Activated CD4-positive, alpha-beta memory T cell treated with anti-CD3 and anti-CD28 coated beads, Interleukin-2, amount 10 ng/mL, durations not matched to agents 7 days and 5 days (primary cell): ENCODE measurements around the gene JAK3. TPM values are rescaled to one million over a fixed set of nuclear protein-coding genes. Genes with fewer than 3 reads are reported as not detected.
"Not testable (repeated sequence)": the region's sequence is repeated elsewhere in the genome, so short reads cannot be mapped to it uniquely, and the experiment has no call there.

Source experiments
- CTCF ChIA-PET: fragments of 350-600 bp; sonication (Branson Sonifier 250); formaldehyde crosslinking; loops from one replicate; lab custom pipeline; 2021; ENCODE audit warnings: antibody characterized with exemption, inconsistent platforms; lab: Charles Lee
- POLR2A ChIA-PET: fragments of 350-600 bp; sonication (Branson Sonifier 250); formaldehyde crosslinking; loops from one replicate; lab custom pipeline; 2021; ENCODE audit warnings: antibody characterized with exemption; lab: Charles Lee
- DNase-seq: peaks from one replicate; pipeline ENCODE4 v3.0.0-alpha.2; 2020
- H3K27ac Mint-ChIP-seq: one replicate; pipeline ENCODE4 v1.8.0; 2021; ENCODE audit warnings: mild to moderate bottlenecking, mixed read lengths
- H3K27me3 Mint-ChIP-seq: one replicate; pipeline ENCODE4 v1.8.0; 2021; ENCODE audit warnings: mixed read lengths
- H3K36me3 Mint-ChIP-seq: one replicate; pipeline ENCODE4 v1.8.0; 2021; ENCODE audit warnings: low read depth, mixed read lengths
- H3K4me1 Mint-ChIP-seq: one replicate; pipeline ENCODE4 v1.8.0; 2021; ENCODE audit warnings: mixed read lengths
- H3K4me3 Mint-ChIP-seq: one replicate; pipeline ENCODE4 v1.8.0; 2021; ENCODE audit warnings: mild to moderate bottlenecking, mixed read lengths
- H3K9me3 Mint-ChIP-seq: one replicate; pipeline ENCODE4 v1.8.0; 2021; ENCODE audit warnings: mixed read lengths
- total RNA-seq, 2 experiments: library from RNA; stranded (reverse); gene quantifications; one replicate each; pipeline ENCODE4 v1.2.3, GENCODE V29; 2021

Gene JAK3
- total RNA-seq, 2 experiments from 2014 or later: 233 to 237 TPM

- Mint-ChIP-seq H3K27me3 (peaks cover 11% of the 10 kb centered on the region), H3K4me1 (peaks cover 42% of the 10 kb centered on the region), H3K27ac (no peak overlapping the region), H3K36me3 (no peaks in the 10 kb centered on the region), H3K9me3 (no peaks in the 10 kb centered on the region), H3K4me3 (no peak overlapping the region)
- POLR2A ChIA-PET: interaction anchor here (1.6 kb wide), 1 partner anchor 19 kb away, joined by 4 read pairs; no protein-coding TSS in a partner anchor
- CTCF ChIA-PET: interaction anchor here (1.4 kb wide), 1 partner anchor 43 kb away, joined by 4 read pairs; no protein-coding TSS in a partner anchor
- DNase-seq: peak; percentile 21
Observed at GRCh38 chr19:17807731-17808316, 40.0 kb downstream of the JAK3 start.

DNA sequence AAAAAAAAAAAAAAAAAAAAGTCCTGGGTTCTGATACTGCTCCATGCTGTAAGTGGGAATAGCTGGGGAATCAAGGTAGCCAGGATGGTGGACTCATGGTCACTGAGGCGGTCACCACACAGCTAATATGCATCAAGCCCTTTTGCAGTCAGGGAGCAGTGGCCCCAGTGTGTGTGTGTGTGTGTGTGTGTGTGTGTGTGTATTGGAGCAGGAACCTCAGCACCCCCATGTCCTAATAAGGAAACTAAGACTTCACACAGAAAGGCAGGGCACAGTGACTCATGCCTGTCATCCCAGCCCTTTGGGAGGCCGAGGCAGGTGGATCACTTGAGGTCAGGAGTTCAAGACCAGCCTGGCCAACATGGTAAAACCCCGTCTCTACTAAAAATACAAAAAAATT, 40.8 kb downstream of the JAK3 start:
- no peaks in the 10 kb centered on the region for H3K36me3 Mint-ChIP-seq
- no peak overlapping the region for H3K27ac Mint-ChIP-seq
- DNase-seq: peak; percentile 35
- peaks cover 11% of the 10 kb centered on the region for H3K27me3 Mint-ChIP-seq
- CTCF ChIA-PET: interaction anchor here (0.6 to 1.0 kb wide), 2 partner anchors 15 to 25 kb away, joined by 3 to 4 read pairs; no protein-coding TSS in a partner anchor
- peaks cover 49% of the 10 kb centered on the region for H3K4me1 Mint-ChIP-seq
- no peak overlapping the region for H3K4me3 Mint-ChIP-seq
- POLR2A ChIA-PET: interaction anchor here (1.6 kb wide), 1 partner anchor 20 kb away, joined by 4 read pairs; no protein-coding TSS in a partner anchor
- H3K9me3 Mint-ChIP-seq: no peaks in the 10 kb centered on the region

GRCh38 chr19:17805427-17805826, 42.4 kb downstream of the JAK3 start:
- no peak for DNase-seq
- no peaks in the 10 kb centered on the region for H3K36me3 Mint-ChIP-seq
- no peak overlapping the region for H3K27ac Mint-ChIP-seq
- peaks cover 11% of the 10 kb centered on the region for H3K27me3 Mint-ChIP-seq
- no peaks in the 10 kb centered on the region for H3K9me3 Mint-ChIP-seq
- H3K4me3 Mint-ChIP-seq: no peak overlapping the region
- H3K4me1 Mint-ChIP-seq: peaks cover 49% of the 10 kb centered on the region
- ChIA-PET CTCF (no interaction called here), POLR2A (interaction anchor here (1.2 to 3.5 kb wide), 3 partner anchors 8 to 41 kb away, joined by 3 to 32 read pairs (median 4); partner anchors contain the start of gene JAK3)

GRCh38 chr19:17803264-17803896, 44.4 kb downstream of the JAK3 start:
- Mint-ChIP-seq H3K27me3 (peaks cover 8% of the 10 kb centered on the region), H3K4me3 (peak overlapping the region; percentile 49), H3K9me3 (no peaks in the 10 kb centered on the region), H3K27ac (peak overlapping the region; percentile 97), H3K4me1 (peaks cover 49% of the 10 kb centered on the region), H3K36me3 (no peaks in the 10 kb centered on the region)
- ChIA-PET POLR2A (interaction anchor here (0.9 to 3.5 kb wide), 18 partner anchors 9 to 198 kb away, joined by 3 to 32 read pairs (median 3); partner anchors contain the start of genes JAK3 and RPL18A), CTCF (interaction anchor here (0.6 to 2.3 kb wide), 8 partner anchors 9 to 55 kb away, joined by 3 to 16 read pairs (median 7); partner anchors contain the start of genes B3GNT3, JAK3 and RPL18A)
- DNase-seq: peak; percentile 78

DNA sequence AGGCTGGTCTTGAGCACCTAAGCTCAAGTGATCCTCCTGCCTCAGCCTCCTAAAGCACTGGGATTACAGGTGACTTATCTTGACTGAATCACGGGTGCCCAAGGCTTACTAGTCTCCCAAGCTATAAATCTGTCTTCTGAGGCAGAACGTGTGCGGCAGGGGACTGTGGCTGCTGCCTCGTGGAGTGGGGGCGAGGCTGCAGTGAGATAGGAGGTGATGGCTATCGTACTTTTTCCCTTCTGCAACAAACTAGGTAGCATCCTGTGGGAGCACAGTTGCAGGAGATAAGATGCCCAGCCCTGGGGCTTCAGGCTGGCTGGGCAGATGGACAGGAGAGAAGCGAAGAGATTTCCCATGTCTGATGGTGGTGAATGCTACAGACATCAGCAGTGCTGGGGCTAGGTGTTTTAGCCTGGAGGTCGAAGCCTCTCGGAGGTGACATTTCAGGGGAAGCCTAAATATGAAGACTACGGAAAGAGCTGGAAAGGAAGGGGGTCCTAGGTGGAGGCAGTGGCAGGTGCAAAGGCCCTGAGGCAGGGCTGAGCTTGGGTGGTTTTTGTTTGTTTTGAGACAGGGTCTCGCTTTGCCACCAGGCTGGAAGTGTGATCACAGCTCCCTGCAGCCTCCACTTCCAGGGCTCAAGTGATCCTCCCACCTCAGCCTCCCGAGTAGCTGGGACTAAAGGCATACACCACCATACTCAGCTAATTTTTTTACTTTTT, 45.5 kb downstream of the JAK3 start:
- ChIA-PET POLR2A (interaction anchor here (1.0 to 3.5 kb wide), 11 partner anchors 11 to 199 kb away, joined by 3 to 32 read pairs (median 4); partner anchors contain the start of genes FCHO1, JAK3 and RPL18A), CTCF (interaction anchor here (1.1 to 2.3 kb wide), 6 partner anchors 11 to 130 kb away, joined by 3 to 16 read pairs (median 8); partner anchors contain the start of genes CCDC124, JAK3 and RPL18A)
- Mint-ChIP-seq H3K4me3 (no peak overlapping the region), H3K36me3 (no peaks in the 10 kb centered on the region), H3K27ac (peak overlapping the region; percentile 68), H3K27me3 (peaks cover 3% of the 10 kb centered on the region), H3K4me1 (peaks cover 51% of the 10 kb centered on the region), H3K9me3 (no peaks in the 10 kb centered on the region)
- no peak for DNase-seq

GRCh38 chr19:17798599-17798998, 49.2 kb downstream of the JAK3 start:
- H3K9me3 Mint-ChIP-seq, H3K4me3 Mint-ChIP-seq, DNase-seq, H3K27ac Mint-ChIP-seq, H3K36me3 Mint-ChIP-seq: not testable (repeated sequence)
- POLR2A ChIA-PET: interaction anchor here (1.5 kb wide), 1 partner anchor 61 kb away, joined by 3 read pairs; no protein-coding TSS in a partner anchor
- H3K4me1 Mint-ChIP-seq: peaks cover 51% of the 10 kb centered on the region
- peaks cover 19% of the 10 kb centered on the region for H3K27me3 Mint-ChIP-seq
- CTCF ChIA-PET: interaction anchor here (0.9 kb wide), 1 partner anchor 333 kb away, joined by 3 read pairs; no protein-coding TSS in a partner anchor

- H3K4me1 Mint-ChIP-seq: peaks cover 46% of the 10 kb centered on the region
- DNase-seq: peak; percentile 36
- ChIA-PET CTCF (interaction anchor here (1.2 kb wide), 2 partner anchors 13 to 15 kb away, joined by 3 to 5 read pairs; no protein-coding TSS in a partner anchor), POLR2A (no interaction called here)
- H3K4me3 Mint-ChIP-seq: no peak overlapping the region
- no peak overlapping the region for H3K27ac Mint-ChIP-seq
- peaks cover 20% of the 10 kb centered on the region for H3K27me3 Mint-ChIP-seq
- no peaks in the 10 kb centered on the region for H3K36me3 Mint-ChIP-seq
- no peaks in the 10 kb centered on the region for H3K9me3 Mint-ChIP-seq
Observed at GRCh38 chr19:17797424-17798201, 50.2 kb downstream of the JAK3 start.

DNA sequence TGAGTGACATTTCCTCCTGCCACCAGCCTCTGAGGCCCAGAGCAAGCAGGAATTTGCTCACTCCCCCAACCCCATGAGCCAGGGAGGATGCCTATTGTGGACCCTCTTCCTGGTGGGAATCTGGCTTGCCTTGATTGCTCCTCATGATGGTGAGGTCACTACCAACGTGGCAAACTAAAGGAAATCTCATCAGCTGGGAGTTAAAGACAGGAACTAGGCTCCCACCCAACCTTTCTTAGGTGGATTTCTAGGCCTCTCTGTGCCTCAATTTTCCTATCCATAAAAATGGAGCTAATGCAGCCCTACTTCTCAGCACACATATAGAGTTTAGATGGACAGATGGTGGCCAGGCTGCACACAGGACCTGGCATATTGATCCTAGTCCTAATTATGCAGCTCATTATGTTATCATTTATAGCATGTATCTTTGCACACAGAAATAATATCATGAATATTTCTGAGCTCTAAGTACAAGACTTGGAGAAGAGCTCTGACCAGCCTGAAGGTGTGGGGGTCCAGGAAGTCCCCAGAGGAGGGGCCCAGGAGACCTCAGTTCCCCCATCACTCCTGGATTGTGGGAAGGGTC, 50.9 kb downstream of the JAK3 start:
- DNase-seq: no peak
- Mint-ChIP-seq H3K27ac (no peak overlapping the region), H3K27me3 (peaks cover 20% of the 10 kb centered on the region), H3K9me3 (no peaks in the 10 kb centered on the region), H3K4me1 (peaks cover 42% of the 10 kb centered on the region), H3K36me3 (no peaks in the 10 kb centered on the region), H3K4me3 (no peak overlapping the region)
- CTCF ChIA-PET: interaction anchor here (1.2 kb wide), 2 partner anchors 13 to 14 kb away, joined by 3 to 5 read pairs; no protein-coding TSS in a partner anchor
- POLR2A ChIA-PET: interaction anchor here (1.1 to 1.2 kb wide), 3 partner anchors 53 to 59 kb away, joined by 3 to 5 read pairs (median 3); no protein-coding TSS in a partner anchor

DNA sequence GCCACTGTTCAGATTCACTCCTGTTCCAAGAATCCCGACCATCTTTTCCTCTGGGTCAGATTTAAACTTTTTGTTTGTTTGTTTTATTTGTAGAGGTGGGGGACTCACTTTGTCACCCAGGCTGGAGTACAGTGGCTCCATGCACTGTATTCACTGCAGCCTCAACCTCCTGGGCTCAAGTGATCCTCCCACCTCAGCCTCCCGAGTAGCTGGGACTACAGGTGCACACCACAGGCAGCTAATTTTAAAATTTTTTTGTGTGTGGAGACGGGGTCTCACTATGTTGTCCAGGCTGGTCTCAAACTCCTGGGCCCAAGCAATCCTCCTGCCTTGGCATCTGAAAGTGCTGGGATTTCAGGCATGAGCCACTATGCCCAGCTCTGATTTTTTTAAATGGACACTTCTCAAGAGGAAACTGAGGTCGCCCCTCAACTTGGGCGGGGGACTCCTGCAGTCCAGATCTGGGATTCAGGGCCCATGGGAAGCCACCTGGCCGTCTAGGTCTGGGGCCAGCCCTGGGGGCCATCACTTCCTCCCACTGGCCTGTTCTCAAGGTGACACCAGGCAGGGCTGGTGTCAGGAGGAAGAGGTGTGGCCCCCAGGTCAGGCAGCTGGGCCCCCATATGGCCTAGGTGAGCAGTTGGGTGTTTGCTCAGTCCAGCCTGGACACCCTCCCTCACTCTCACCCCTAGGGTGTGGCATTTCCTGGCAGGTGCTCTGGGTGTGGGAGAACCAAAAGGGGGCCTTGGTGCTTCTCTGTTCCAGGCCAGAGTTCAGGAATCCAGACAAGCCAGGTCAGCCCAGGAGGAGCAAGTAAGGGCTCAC, 51.6 kb downstream of the JAK3 start:
- DNase-seq: no peak
- ChIA-PET POLR2A (interaction anchor here (1.1 to 1.2 kb wide), 3 partner anchors 53 to 59 kb away, joined by 3 to 5 read pairs (median 3); no protein-coding TSS in a partner anchor), CTCF (interaction anchor here (1.0 to 1.2 kb wide), 3 partner anchors 12 to 63 kb away, joined by 3 to 5 read pairs (median 4); partner anchors contain the start of gene RPL18A)
- Mint-ChIP-seq H3K9me3 (no peaks in the 10 kb centered on the region), H3K27ac (no peak overlapping the region), H3K36me3 (no peaks in the 10 kb centered on the region), H3K4me1 (peaks cover 49% of the 10 kb centered on the region), H3K4me3 (no peak overlapping the region), H3K27me3 (peaks cover 20% of the 10 kb centered on the region)

DNA sequence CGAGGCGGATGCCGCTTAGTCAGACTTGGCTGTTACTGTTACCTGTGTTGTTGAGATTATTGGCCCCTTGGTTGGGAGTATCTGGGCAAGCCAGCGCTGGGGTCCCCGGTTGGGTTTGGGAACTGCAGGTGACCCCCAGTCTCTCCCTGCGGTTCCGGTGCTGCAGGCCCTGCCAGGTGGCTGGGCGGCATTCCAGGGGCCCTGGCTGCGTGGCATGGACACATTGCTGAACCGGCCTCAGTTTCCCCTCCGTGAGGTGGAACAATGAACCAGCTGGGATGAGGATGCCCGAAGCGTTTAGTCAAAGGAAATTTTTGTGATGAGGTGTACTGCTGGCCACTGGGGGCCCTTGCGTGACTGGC, 52.3 kb downstream of the JAK3 start:
- no peak overlapping the region for H3K4me3 Mint-ChIP-seq
- CTCF ChIA-PET: interaction anchor here (1.0 to 1.8 kb wide), 2 partner anchors 8 to 64 kb away, joined by 4 read pairs; partner anchors contain the start of gene RPL18A
- no peaks in the 10 kb centered on the region for H3K9me3 Mint-ChIP-seq
- H3K27me3 Mint-ChIP-seq: peaks cover 20% of the 10 kb centered on the region
- no peaks in the 10 kb centered on the region for H3K36me3 Mint-ChIP-seq
- DNase-seq: no peak
- no peak overlapping the region for H3K27ac Mint-ChIP-seq
- H3K4me1 Mint-ChIP-seq: peaks cover 55% of the 10 kb centered on the region
- POLR2A ChIA-PET: interaction anchor here (1.1 kb wide), 1 partner anchor 60 kb away, joined by 5 read pairs; no protein-coding TSS in a partner anchor
